RPMI8226 (cell line): Measurements from ENCODE around the gene GNG7.
"Not testable (repeated sequence)": the region's sequence is repeated elsewhere in the genome, so short reads cannot be mapped to it uniquely, and the experiment has no call there.

ENCODE experiments used
- DNase-seq: peaks from one replicate; pipeline ENCODE4 v3.0.0-alpha.2; 2015

Gene GNG7

DNA sequence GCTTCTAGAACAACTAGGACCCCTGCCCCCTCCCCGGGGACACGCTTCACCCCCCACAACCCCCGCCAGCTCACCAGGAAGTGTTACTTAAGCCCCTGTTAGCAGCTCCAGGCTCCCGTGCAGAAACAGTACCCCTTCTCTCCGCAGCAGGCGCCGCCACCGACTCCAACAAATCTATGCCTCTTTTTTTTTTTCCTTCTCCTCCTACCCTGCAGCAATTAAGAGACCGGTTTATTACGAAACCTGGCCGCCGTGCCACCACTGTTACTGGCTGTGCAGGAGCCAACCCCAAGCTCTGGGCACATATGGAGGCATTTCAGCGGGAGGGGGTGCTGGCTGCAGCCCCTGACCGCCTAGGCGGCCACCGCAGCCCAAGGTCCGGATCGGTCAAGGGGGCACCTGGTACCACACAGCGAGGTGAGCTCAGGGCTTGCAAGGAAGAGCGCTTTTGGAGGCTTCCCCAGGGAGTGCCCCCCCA is 224.2 kb downstream of the GNG7 start:
- peak; percentile 81 for DNase-seq

DNA sequence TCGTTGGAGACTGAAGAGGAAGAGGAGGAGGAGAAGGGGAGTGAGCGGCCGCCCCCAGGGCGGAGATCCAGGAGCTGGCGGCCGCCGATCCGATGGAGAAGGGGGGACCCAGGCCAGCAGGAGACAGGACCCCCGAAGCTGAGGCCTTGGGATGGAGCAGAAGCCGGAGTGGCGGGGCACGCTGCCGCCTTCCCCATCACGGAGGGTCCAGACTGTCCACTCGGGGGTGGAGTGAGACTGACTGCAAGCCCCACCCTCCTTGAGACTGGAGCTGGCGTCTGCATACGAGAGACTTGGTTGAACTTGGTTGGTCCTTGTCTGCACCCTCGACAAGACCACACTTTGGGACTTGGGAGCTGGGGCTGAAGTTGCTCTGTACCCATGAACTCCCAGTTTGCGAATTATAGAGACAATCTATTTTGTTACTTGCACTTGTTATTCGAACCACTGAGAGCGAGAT is 224.7 kb downstream of the GNG7 start:
- DNase-seq = peak; percentile 63

DNA sequence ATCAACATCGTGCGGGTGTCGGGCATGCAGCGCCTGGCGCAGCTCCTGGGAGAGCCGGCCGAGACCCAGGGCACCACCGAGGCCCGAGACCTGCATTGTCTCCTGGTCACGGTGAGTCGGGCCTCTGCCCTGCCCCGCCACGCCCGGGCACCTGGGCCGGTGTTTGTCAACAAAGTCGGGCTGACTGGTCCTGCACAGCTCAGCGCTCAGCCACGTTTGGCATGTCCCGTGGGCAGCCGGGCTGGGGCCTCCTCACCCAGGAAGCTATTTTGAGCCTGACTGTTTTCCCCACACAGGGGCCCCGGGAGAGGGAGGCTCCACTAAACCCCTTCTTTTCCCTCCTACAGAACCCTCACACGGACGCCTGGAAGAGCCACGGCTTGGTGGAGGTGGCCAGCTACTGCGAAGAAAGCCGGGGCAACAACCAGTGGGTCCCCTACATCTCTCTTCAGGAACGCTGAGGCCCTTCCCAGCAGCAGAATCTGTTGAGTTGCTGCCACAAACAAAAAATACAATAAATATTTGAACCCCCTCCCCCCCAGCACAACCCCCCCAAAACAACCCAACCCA is 225.3 kb downstream of the GNG7 start:
- DNase-seq = peak; percentile 49

GRCh38 chr19:2476451-2477140 is 225.9 kb downstream of the GNG7 start:
- peak; percentile 70 for DNase-seq

DNA sequence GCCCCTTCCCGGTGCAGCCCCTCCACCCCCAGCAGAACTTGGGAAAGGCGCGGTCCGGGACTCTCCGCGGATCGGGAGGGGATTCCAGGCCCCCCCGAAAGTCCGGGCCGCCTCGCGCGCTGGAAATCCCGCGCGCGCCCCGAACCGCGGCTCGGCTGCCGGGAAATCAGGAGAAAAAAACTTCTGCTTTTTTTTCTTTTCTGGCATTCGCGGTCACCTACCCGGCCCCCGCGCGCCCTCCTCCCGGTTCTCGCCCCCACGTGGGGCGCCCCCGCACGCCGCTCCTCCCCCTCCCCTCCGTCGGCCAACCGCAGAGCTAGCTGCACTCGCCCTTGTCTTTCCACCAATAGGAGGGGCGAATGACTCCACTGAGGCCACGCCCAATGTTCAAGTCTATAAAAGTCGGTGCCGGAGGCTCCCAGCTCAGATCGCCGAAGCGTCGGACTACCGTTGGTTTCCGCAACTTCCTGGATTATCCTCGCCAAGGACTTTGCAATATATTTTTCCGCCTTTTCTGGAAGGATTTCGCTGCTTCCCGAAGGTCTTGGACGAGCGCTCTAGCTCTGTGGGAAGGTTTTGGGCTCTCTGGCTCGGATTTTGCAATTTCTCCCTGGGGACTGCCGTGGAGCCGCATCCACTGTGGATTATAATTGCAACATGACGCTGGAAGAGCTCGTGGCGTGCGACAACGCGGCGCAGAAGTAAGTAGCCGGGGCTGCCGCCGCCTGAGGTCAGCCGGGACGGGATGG is 226.6 kb downstream of the GNG7 start, which contains the start of gene GADD45B:
GADD45B (plus strand) TSS at position 426 of the 749 bp plus-strand sequence; CDS start at position 658, 232 bp downstream.
- peak; percentile 99 for DNase-seq

- peak; percentile 76 for DNase-seq
Measured at GRCh38 chr19:2475018-2475701, 227.3 kb downstream of the GNG7 start.

- peak; percentile 90 for DNase-seq
Measured at GRCh38 chr19:2474232-2475017, 228.1 kb downstream of the GNG7 start.

- not testable (repeated sequence) for DNase-seq
Measured at GRCh38 chr19:2469915-2470200, 232.6 kb downstream of the GNG7 start.

DNA sequence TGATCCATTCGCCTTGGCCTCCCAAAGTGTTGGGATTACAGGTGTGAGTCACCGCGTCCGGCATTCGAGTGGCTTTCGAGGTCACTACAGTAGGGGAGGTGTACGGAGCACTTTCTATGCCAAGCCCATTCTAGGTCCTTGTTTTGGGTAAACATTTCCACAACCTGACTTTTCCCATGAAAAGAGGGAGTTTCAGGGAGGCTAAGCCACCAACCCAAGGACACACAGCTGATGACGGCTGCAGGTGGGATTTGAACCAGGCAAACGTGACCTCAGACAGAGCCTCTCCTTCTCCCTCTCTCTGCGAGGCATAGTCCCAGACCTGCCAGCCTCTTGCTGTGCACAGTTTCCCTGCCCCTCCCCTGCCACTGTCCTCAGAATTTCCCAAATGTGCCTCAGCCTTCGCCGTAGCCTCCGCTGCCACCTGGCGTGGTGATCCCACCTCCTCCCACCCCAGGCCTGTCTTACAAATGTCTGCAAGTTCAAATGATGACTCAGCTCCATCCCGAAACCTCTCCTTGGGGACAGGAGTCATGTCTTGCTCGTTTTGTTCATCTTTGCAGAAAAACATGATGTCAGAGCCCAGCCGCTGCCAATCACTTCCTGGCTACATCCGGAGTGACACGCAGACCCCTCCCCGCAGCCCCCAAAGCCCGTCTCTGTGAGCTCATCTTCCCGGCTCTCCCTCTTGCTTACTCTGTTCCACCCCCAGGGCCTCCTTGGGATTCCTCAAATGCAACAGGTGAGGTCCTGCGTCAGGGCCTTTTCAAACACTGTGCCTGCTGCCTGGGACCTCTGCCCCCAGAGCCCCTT is 233.2 kb downstream of the GNG7 start:
- DNase-seq = peak; percentile 91

- DNase-seq = no peak
Measured at GRCh38 chr19:2468596-2468995, 233.9 kb downstream of the GNG7 start.

DNA sequence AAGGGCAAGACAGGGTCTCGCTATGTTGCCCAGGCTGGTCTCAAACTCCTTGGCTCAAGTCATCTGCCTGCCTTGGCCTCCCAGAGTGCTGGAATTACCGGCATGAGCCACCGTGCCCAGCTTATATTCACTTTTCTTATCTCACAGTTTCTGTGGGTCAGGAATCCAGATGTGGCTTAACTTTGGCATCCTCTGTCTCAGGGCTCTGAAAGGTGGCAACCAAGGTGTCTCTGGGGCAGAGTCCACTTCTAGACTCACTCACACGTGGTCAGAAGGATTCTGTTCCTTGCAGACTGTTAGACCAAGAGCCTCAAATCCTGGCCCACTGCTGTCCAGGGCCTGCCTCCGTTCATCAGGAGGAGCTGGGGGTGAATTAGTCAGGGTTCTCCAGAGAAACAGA is 238.1 kb downstream of the GNG7 start:
- DNase-seq = no peak

GRCh38 chr19:2463694-2464093 is 238.8 kb downstream of the GNG7 start:
- DNase-seq = not testable (repeated sequence)

DNA sequence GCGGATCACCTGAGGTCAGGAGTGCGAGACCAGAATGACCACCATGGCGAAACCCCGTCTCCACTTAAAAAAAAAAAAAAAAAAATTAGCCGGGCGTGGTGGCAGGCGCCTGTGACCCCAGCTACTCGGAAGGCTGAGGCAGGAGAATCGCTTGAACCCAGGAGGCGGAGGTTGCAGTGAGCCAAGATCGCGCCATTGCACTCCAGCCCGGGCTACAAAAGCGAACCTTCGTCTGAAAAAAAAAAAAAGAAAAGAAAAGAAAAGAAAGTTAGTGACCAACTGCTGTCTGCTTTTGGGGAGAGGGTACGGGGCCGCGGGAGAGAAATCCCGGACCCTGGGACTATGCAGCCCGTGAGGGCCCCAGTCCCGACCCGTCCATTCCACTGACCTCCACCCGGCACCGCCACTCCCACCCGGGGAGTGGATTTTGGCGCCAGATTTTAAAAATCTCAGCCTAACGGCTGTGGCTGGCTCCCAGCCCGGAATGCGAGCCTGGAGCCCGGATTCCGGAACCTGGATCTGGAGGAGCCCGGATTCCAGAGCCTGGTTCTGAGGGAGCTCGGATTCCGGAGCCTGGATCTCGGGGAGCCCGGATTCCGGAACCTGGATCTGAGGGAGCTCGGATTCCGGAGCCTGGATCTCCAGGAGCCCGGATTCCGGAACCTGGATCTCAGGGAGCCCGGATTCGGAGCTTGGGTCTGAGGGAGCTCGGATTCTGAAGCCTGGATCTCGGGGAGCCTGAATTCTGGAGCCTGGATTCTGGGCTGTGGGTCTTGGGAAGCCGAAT is 239.7 kb downstream of the GNG7 start:
- DNase-seq = no peak

DNA sequence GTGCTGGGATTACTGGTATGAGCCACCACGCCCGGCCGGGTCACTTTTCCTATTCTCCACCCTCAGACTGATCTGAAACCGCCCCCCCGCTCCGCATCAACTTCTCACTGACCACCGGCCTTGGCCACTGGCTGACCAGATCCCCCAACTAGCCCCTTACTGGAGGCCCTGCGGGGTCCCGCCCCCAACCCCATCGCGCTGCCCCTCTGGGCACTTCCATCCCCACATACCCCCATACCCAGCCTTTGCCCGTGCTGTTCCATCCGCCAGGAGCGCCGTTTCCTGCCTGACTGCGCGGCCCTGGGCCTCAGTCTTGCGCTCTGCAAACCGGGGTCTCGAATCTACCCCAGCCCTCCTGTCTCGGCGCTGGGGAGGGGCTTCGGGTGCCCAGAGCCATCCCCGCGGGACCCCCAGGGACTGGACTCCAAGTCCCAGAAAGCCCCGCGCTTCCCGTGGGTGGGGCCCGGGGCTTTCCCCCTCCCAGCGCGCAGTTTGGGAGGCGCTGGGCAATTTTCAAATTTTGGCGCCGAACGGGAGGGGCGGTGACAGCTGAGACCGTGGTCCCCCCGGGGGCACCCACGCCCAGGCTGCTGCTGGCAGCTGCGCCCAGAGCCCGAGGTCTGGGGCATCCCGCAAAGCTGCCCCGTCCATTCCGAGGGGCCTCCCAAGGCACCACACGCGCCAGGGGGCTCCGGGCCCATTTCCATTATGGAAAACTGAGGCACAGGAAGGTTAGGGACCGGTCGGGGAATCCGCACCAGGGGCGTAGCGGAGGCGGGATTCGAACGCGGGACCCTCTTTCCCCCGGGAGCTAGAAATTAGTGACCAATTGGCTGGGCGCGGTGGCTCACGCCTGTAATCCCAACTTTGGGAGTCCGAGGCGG is 240.5 kb downstream of the GNG7 start:
- DNase-seq = peak; percentile 34
